Embryonic facial prominence (tissue), 1 donor: ENCODE measurements around the gene ZNF397.
A peak's percentile ranks its signal among the peaks of the same experiment; 100 is the strongest.
"Not testable (repeated sequence)": the region's sequence is repeated elsewhere in the genome, so short reads cannot be mapped to it uniquely, and the experiment has no call there.

Experiments used
- DNase-seq: peaks from one replicate; pipeline ENCODE4 v3.0.0-alpha.2; 2016; ENCODE audit errors: extremely low spot score

The ZNF397 gene

GRCh38 chr18:35240664-35241447 lies at the start of gene ZNF397:
ZNF397 (plus strand) TSS chr18:35241034; CDS start chr18:35242471, 1,437 bp downstream.
- DNase-seq, result peak; percentile 94

DNA sequence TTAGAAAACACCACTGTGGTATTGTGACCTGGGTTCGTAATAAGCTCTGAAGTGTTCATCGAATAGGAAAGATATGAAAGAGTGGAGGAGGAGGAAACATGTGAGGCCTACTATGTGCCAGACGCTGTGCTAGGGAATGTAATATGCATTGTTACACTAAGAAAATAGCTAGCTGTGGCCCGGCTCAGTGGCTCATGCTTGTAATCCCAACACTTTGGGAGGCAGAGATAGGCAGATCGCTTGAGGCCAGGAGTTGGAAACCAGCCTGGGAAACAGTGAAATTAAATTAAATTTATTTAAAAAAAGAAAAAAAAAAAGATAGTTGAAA lies 49.2 kb upstream of the ZNF397 start:
- DNase-seq, result no peak

- no peak for DNase-seq
Observed at GRCh38 chr18:35192415-35192814, 48.4 kb upstream of the ZNF397 start.

DNA sequence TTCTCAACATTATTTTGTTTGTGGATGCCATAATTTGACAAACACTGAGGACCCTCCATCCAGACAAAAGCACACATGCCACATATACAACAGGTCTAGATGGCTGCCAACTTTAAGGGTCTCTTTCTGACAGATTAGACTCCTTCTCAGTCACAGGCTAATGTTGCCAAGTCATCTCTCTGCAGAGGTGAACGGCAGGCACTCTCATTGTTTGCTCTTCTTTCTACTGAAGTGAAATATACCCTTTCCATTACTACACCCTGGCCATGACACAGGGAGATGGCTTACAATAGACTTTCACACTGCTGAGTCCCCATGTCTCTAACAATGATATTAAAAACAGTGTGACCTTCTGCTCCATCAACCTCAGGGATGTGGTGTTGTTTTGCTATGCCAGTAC lies 47.5 kb upstream of the ZNF397 start:
- DNase-seq, result no peak

DNA sequence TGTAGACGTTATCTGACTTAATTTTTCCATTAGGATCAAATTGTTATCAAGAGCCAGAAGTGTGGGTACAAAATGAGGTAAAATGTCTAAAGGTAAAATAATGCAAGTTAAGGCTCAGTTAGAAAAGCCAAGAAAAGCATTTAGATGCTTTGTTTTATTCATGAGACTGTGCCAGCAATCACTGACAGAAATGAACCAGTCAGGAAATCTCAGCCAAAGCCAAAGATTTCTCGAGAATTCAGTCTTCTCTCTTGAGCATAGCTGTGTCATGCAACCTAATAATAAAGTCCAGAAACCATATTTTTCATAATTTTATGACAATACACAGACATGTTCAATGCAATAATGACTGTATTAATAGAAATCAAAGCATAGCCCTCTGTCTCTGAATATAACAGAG lies 43.5 kb upstream of the ZNF397 start:
- peak; percentile 5 for DNase-seq

- DNase-seq, result no peak
Observed at GRCh38 chr18:35201256-35201931, 39.4 kb upstream of the ZNF397 start.

DNA sequence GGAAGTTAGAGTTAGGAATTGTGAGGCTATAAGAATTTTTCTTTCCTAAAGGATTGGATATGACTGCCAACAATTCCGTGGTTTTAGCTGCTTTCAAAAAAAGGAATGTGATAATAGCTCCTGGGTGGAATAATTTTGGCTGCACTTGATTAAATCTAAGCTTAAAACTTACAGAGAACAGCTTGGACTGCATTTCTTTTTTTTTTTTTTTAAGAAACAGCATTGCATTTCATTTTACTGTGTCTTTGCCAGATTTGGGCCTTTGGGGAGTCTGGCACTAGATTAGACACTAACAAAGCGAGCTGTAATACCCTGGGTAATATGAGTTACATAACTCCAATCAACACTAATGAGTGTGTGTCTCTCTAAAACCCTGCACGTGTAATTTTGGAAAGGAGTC lies 37.8 kb upstream of the ZNF397 start:
- peak; percentile 5 for DNase-seq

DNA sequence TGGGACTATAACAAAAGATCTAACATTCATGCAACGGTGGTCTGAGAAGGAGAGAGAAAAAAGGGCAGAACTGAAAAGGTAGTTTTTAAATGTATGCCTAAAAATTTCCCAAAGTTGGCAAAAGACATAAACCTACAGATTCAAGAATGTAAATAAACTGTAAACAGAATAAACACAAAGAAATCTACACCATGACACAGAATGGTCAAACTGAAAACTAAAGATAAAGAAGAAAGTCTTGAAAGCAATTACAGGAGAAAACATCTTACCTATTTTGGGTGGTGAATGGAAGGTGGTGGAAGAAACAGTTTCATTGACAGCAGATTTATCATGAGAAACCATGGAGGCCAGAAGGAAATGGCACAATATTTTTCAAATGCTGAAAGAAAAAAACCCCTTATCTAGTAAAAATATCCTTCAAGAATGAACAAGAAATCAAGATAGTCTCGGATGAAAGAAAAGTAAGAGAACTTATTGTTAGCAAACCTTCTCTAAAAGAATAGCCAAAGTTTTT lies 35.6 kb upstream of the ZNF397 start:
- no peak for DNase-seq

- DNase-seq, result not testable (repeated sequence)
Observed at GRCh38 chr18:35205746-35206458, 34.9 kb upstream of the ZNF397 start.

DNA sequence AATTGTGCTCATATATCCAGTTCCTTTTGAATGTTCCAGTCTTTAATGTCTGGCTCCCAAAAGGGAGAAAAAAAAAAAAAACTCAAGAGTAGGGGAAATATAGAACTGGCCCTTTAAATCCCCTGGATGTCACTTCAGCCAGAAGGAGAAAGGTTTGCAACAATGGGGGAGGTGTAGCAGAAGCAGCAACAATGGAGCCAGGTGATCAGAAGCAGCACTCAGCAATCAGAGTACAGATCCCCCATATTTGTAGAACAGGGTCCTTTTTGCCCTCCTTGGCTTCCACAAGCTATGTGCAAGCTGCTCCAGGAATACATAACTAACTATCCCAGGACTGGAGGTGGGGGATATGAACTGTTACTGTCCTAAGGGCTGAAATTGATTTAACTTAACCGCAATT lies 25.8 kb upstream of the ZNF397 start:
- DNase-seq, result no peak

DNA sequence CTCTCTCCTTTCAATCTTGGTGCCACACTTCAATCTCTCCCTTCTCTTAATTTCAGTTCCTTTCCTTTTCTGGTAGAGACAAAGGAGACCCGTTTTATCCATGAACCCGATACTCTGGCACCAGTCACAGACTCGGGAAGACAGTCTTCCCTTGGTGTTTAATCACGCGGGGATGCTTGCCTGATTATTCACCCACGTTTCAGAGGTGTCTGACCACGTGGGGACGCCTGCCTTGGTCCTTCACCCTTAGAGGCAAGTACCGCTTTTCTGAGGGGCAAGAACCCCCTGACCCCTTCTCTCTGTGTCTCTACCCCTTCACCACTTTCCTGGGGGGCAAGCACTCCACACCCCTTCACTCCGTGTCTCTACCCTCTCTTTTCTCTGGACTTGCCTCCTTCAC lies 24.2 kb upstream of the ZNF397 start:
- not testable (repeated sequence) for DNase-seq

DNA sequence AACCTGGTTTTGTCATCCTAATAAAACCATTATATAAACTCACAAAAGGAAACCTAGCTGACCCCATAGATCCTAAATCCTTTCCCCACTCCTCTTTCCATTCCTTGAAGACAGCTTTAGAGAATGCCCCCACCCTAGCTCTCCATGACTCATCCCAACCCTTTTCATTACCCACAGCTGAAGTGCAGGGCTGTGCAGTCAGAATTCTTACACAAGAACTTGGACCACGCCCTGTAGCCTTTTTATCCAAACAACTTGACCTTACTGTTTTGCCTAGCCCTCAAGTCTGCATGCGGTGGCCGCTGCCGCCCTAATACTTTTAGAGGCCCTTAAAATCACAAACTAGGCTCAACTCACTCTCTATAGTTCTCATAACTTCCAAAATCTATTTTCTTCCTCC lies 21.5 kb upstream of the ZNF397 start:
- not testable (repeated sequence) for DNase-seq

DNA sequence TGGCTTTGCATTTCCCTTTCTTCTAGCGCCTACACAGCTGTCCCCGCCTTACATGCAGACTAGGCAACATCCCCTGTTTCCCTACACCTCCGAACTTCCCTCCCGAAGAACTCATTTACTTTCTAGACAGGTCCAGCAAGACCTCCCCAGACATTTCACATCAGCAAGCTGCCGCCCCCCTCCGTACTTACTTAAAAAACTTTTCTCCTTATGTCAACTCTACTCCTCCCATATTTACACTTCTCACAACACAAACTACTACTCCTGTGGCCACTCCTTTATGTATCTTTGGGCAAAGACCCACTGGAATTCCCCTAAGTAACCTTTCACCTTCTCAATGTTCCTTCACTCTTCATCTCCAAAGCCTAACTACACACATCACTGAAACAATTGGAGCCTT lies 20.4 kb upstream of the ZNF397 start:
- DNase-seq, result no peak

GRCh38 chr18:35223797-35224196 lies 17.0 kb upstream of the ZNF397 start:
- DNase-seq, result no peak

GRCh38 chr18:35227254-35227653 lies 13.6 kb upstream of the ZNF397 start:
- DNase-seq, result no peak

GRCh38 chr18:35231052-35231451 lies 9.8 kb upstream of the ZNF397 start:
- DNase-seq, result peak; percentile 32

DNA sequence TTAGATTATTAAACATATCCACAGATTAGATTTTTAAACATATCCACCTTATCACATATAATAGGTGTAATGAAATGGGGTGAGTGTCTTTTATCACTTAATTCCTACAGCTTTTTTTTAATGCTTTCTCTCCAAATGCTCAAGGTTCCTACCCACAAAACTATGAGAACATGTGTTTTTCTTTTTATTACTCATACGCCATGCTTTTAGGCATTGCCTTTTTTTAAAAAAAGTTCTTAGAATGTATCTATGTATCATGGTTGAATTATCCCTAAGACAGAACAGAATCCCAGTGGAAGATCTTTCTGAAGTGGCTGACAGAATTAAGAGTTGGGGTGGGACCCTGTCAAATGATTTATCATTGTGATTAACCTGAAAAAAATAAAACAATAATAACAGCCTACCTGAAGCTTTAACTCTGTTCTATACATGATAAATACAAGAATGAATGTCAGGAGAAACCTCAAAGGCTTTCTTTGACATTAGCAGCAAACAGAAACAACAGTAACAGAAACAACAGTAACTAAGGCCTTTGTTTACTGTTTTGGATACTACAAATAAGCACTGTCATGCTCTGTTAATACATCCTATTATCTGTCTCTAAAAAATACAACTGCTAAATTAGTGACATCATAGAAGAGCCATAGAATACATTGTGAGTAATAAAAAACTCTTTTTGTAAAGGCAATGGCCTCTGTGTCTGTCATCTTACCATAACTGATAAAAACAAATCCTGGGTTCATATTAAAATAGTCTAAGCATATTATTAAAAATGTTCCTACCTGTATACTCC lies 4.1 kb upstream of the ZNF397 start:
- no peak for DNase-seq

GRCh38 chr18:35239314-35239713 lies 1.5 kb upstream of the ZNF397 start:
- DNase-seq, result no peak

- peak; percentile 27 for DNase-seq
Observed at GRCh38 chr18:35241448-35241804, 592 bp downstream of the ZNF397 start.

DNA sequence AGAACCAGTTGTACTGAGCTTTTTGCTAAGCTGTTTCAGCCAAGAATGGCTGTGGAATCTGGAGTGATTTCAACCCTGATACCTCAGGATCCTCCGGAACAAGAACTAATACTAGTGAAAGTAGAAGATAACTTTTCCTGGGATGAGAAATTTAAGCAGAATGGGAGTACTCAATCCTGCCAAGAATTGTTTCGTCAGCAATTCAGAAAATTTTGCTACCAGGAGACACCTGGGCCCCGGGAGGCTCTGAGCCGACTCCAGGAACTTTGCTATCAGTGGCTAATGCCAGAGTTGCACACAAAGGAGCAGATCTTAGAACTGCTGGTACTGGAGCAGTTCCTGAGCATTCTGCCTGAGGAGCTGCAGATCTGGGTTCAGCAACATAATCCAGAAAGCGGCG lies 1.6 kb downstream of the ZNF397 start:
- DNase-seq, result no peak

GRCh38 chr18:35244671-35245070 lies 3.8 kb downstream of the ZNF397 start:
- DNase-seq, result no peak
